ENCODE results near the gene LRRK1. TPM values are rescaled to one million over a fixed set of nuclear protein-coding genes. Genes with fewer than 3 reads are reported as not detected.

LRRK1 gene
- total RNA-seq, 6 experiments from 2014 or later: 0.93 to 3.6 (median 2.5) TPM

DNA sequence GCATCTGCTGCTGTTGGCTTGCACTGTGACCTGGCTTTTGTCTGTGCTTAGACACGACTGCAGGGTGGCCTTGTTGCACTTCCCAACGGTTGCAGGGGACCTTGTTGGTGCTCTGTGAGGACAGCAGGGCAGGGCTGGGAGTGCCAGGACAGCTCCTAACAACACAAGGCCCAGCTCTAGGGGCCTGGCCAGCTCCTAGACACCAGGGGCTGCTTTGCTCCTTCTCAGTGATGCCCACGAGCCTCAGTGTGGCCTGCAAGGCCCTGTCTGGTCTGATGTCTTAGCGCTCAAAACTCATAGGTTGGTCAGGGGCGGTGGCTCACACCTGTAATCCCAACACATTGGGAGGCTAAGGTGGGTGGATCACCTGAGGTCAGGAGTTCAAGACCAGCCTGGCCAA, 183.6 kb downstream of the LRRK1 start:
- no peak for DNase-seq
- no peak for ATAC-seq
- WGBS (ENCODE audit: insufficient coverage, low coverage, low lambda C conversion rate, missing lambda C conversion rate): 69% methylated on average over 4 of the region's 5 CpGs

DNA sequence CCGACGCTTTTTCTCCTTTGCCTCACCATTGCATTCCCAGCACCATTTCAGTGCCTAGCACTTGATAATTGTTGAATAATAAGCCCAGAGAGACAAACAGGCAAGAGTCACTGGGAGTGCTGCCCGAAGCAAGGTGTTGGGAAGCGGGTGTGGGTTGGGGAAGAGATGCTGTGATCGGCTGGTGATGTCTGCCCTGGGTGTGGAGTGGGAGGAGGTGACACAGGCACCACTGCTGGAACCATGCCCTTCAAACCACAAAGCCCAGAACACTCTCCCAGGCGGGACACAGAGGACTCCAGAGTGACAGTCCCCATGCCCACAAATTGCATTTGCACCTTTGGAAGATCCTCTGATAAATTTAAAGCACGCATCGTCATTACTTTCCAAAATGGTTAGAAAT, 184.4 kb downstream of the LRRK1 start:
- intact Hi-C loops (cut with DNase I): no loop called here
- 96% methylated on average over 7 of the region's 8 CpGs for WGBS (ENCODE audit: insufficient coverage, low coverage, low lambda C conversion rate, missing lambda C conversion rate)

More for the DNA sequence above, 183.6 kb downstream of the LRRK1 start:
- H3K27ac ChIP-seq: no peak overlapping the region
- intact Hi-C loops (cut with DNase I): no loop called here
- TF ChIP-seq, protein P1, sequence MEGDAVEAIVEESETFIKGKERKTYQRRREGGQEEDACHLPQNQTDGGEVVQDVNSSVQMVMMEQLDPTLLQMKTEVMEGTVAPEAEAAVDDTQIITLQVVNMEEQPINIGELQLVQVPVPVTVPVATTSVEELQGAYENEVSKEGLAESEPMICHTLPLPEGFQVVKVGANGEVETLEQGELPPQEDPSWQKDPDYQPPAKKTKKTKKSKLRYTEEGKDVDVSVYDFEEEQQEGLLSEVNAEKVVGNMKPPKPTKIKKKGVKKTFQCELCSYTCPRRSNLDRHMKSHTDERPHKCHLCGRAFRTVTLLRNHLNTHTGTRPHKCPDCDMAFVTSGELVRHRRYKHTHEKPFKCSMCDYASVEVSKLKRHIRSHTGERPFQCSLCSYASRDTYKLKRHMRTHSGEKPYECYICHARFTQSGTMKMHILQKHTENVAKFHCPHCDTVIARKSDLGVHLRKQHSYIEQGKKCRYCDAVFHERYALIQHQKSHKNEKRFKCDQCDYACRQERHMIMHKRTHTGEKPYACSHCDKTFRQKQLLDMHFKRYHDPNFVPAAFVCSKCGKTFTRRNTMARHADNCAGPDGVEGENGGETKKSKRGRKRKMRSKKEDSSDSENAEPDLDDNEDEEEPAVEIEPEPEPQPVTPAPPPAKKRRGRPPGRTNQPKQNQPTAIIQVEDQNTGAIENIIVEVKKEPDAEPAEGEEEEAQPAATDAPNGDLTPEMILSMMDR (IDR thresholded peaks at IDR 0.05): no peak
- TF ChIP-seq POLR2A (IDR thresholded peaks at IDR 0.05): no peak
- H3K36me3 ChIP-seq: no peaks in the 10 kb centered on the region
- no peaks in the 10 kb centered on the region for H3K27me3 ChIP-seq
- no peaks in the 10 kb centered on the region for H3K9me3 ChIP-seq
- H3K4me1 ChIP-seq: no peaks in the 10 kb centered on the region
- H3K4me3 ChIP-seq: no peak overlapping the region

DNA sequence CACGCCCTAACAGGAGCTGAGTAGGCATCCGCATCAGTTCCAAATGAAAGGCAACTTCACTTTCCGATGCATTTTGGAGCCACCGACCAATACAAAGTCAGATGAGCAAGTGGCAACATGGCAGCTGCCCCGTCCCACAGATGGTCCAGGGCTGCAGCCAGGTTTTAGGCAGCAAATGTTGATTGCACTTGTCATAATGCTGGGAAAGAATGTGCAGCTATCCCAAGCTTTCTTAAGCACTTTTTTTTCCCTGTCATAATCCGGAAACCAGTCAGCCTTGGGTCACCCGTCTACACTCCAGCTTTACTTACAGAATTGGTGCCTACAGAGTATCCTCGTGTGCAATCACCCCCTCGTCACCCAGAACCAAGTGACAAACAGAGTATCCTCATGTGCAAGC, 185.0 kb downstream of the LRRK1 start:
- intact Hi-C loops (cut with DNase I): no loop called here

More for the DNA sequence above, 184.4 kb downstream of the LRRK1 start:
- Histone ChIP-seq H3K27me3 (no peaks in the 10 kb centered on the region), H3K9me3 (no peaks in the 10 kb centered on the region), H3K4me1 (no peaks in the 10 kb centered on the region), H3K27ac (no peak overlapping the region), H3K36me3 (no peaks in the 10 kb centered on the region), H3K4me3 (no peak overlapping the region)
- no peak for ATAC-seq
- TF ChIP-seq, protein P1 (IDR thresholded peaks at IDR 0.05): no peak
- TF ChIP-seq POLR2A (IDR thresholded peaks at IDR 0.05): no peak
- no peak for DNase-seq

DNA sequence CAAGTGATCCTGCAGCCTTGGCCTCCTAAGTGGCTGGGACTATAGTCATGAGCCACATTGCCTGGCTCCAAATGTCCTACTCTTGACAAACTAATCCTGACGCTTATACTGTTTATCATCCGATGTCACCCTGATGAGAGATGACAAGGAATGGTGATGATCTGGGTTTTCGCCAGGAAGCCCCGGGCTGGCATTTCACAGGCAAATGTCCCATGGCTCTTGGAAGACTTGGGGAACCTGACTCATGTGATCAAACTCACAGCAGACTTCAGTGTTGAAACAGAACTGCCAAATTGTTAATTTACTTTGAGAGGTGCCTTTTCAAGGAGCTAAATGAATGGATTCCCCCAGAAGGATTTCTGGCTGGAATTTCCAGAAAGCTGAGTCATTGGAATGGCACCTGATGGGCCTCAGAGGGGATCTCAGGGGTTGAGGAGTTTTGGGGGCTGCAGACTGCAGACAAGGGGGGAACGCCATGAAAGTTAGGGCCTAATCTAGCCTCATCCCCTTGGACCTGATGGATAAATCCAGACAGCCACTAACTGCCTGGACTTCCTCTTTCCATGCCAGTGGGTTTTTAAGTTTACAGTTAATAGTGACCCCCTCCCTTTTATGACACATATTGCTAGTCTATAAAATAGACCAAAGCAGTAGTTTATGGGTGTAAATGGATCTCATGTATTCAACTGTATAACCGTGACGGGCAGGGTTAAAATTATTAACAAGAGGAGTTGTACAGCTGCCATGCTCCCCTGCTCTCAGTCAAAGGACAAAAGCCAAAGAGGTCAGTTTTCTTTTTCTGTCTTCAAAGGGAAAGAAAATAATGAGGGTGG, 186.1 kb downstream of the LRRK1 start:
- DNase-seq (no peak), ATAC-seq (no peak)

More for the DNA sequence above, 185.0 kb downstream of the LRRK1 start:
- H3K36me3 ChIP-seq: no peaks in the 10 kb centered on the region
- DNase-seq (no peak), ATAC-seq (no peak)
- no peak overlapping the region for H3K27ac ChIP-seq
- H3K27me3 ChIP-seq: no peaks in the 10 kb centered on the region
- H3K4me1 ChIP-seq: no peaks in the 10 kb centered on the region
- TF ChIP-seq, protein P1 (IDR thresholded peaks at IDR 0.05): no peak
- TF ChIP-seq POLR2A (IDR thresholded peaks at IDR 0.05): no peak
- WGBS (ENCODE audit: insufficient coverage, low coverage, low lambda C conversion rate, missing lambda C conversion rate): 61% methylated on average over 7 of the region's 9 CpGs
- H3K9me3 ChIP-seq: no peaks in the 10 kb centered on the region
- H3K4me3 ChIP-seq: no peak overlapping the region

More for the DNA sequence above, 186.1 kb downstream of the LRRK1 start:
- intact Hi-C loops (cut with DNase I): no loop called here
- no peaks in the 10 kb centered on the region for H3K9me3 ChIP-seq
- TF ChIP-seq POLR2A (IDR thresholded peaks at IDR 0.05): no peak
- TF ChIP-seq, protein P1 (IDR thresholded peaks at IDR 0.05): no peak
- H3K4me1 ChIP-seq: no peaks in the 10 kb centered on the region
- no peak overlapping the region for H3K4me3 ChIP-seq
- WGBS (ENCODE audit: insufficient coverage, low coverage, low lambda C conversion rate, missing lambda C conversion rate): 77% methylated on average over 6 of the region's 7 CpGs
- no peaks in the 10 kb centered on the region for H3K27me3 ChIP-seq
- no peak overlapping the region for H3K27ac ChIP-seq
- no peaks in the 10 kb centered on the region for H3K36me3 ChIP-seq
